WTC11 (cell line): ENCODE measurements around the gene TOB2. TPM values are rescaled to one million over a fixed set of nuclear protein-coding genes. Genes with fewer than 3 reads are reported as not detected.

ENCODE experiments used
- ATAC-seq: fragments of 200-7000 bp; cut with Tn5 transposase; 2 replicates; pipeline ENCODE4 v1.10.0; 2021; ENCODE audit warnings: mild to moderate bottlenecking, moderate library complexity
- CTCF ChIA-PET: fragments of 300-600 bp; sonication (Branson Sonifier 250); formaldehyde crosslinking; loops from one replicate; lab custom pipeline; 2021; ENCODE audit warnings: antibody characterized with exemption; lab: Charles Lee
- POLR2A ChIA-PET: fragments of 350-600 bp; sonication (Branson Sonifier 250); formaldehyde crosslinking; loops from one replicate; lab custom pipeline; 2021; ENCODE audit warnings: antibody characterized with exemption; lab: Charles Lee
- DNase-seq: peaks from one replicate; pipeline ENCODE4 v3.0.0; 2021; ENCODE audit warnings: low spot score
- H3K27ac Mint-ChIP-seq: 2 replicates; pipeline ENCODE4 v1.8.0; 2021; ENCODE audit warnings: mixed read lengths
- H3K27me3 Mint-ChIP-seq: 2 replicates; pipeline ENCODE4 v1.8.0; 2021; ENCODE audit warnings: low read depth, mild to moderate bottlenecking, moderate library complexity, mixed read lengths
- H3K36me3 Mint-ChIP-seq: 2 replicates; pipeline ENCODE4 v1.8.0; 2021; ENCODE audit warnings: mixed read lengths
- H3K4me1 Mint-ChIP-seq: 2 replicates; pipeline ENCODE4 v1.8.0; 2022; ENCODE audit warnings: mixed read lengths
- H3K4me3 Mint-ChIP-seq: 2 replicates; pipeline ENCODE4 v1.8.0; 2021; ENCODE audit warnings: mild to moderate bottlenecking, moderate library complexity, mixed read lengths
- H3K9me3 Mint-ChIP-seq: 2 replicates; pipeline ENCODE4 v1.8.0; 2021; ENCODE audit warnings: mixed read lengths
- FOXK1 ChIP-seq: sonication (generic); formaldehyde crosslinking; IDR thresholded peaks from 2 replicates; pipeline ENCODE4 v1.8.0; 2022; ENCODE audit warnings: mild to moderate bottlenecking, moderate library complexity, missing genetic modification reagents
- JUN ChIP-seq: sonication (generic); formaldehyde crosslinking; IDR thresholded peaks from 2 replicates; pipeline ENCODE4 v1.8.0; 2023; ENCODE audit warnings: mild to moderate bottlenecking, missing genetic modification reagents
- SMAD4 ChIP-seq: sonication (generic); formaldehyde crosslinking; IDR thresholded peaks from 2 replicates; pipeline ENCODE4 v1.8.0; 2022; ENCODE audit warnings: mild to moderate bottlenecking, missing genetic modification reagents
- SP1 ChIP-seq: sonication (generic); formaldehyde crosslinking; conservative IDR thresholded peaks from 2 replicates; pipeline ENCODE4 v1.8.1; 2022; ENCODE audit warnings: missing genetic modification reagents
- STAT6 ChIP-seq: sonication (generic); formaldehyde crosslinking; conservative IDR thresholded peaks from 2 replicates; pipeline ENCODE4 v1.8.1; 2023; ENCODE audit warnings: mild to moderate bottlenecking, low read depth, missing genetic modification reagents, moderate library complexity
- ZBTB43 ChIP-seq: sonication (generic); formaldehyde crosslinking; IDR thresholded peaks from 2 replicates; pipeline ENCODE4 v1.8.1; 2023; ENCODE audit warnings: mild to moderate bottlenecking, missing genetic modification reagents
- total RNA-seq: library from RNA; stranded (reverse); gene quantifications from 3 replicates; pipeline ENCODE4 v1.2.3, GENCODE V29; 2021

TOB2 gene
- total RNA-seq, 1 experiment from 2014 or later: 46.6 TPM

GRCh38 chr22:41394012-41394356, 52.6 kb downstream of the TOB2 start:
- DNase-seq: no peak
- Mint-ChIP-seq H3K9me3 (no peaks in the 10 kb centered on the region), H3K36me3 (peaks cover 10% of the 10 kb centered on the region), H3K27me3 (no peaks in the 10 kb centered on the region), H3K4me3 (no peak overlapping the region), H3K27ac (no peak overlapping the region), H3K4me1 (no peaks in the 10 kb centered on the region)
- ATAC-seq: no peak
- ChIA-PET CTCF (interaction anchor here (1.0 to 4.6 kb wide), 4 partner anchors 10 to 957 kb away, joined by 3 to 25 read pairs (median 4); no protein-coding TSS in a partner anchor), POLR2A (no interaction called here)
- TF ChIP-seq STAT6 (CRISPR knock-in tag) (no peak), JUN (no peak), SMAD4 (CRISPR knock-in tag) (no peak), FOXK1 (CRISPR knock-in tag) (no peak)

GRCh38 chr22:41387341-41387740, 59.3 kb downstream of the TOB2 start:
- ChIA-PET POLR2A (no interaction called here), CTCF (no interaction called here)
- DNase-seq (no peak), ATAC-seq (no peak)
- Mint-ChIP-seq H3K27ac (no peak overlapping the region; the same call in 1 of the 2 replicates), H3K36me3 (peaks cover 6% of the 10 kb centered on the region), H3K27me3 (no peaks in the 10 kb centered on the region; the same call in 1 of the 2 replicates), H3K4me1 (peaks cover 14% of the 10 kb centered on the region), H3K9me3 (no peaks in the 10 kb centered on the region), H3K4me3 (no peak overlapping the region)
- TF ChIP-seq SP1 (CRISPR knock-in tag): no peak
- TF ChIP-seq STAT6 (CRISPR knock-in tag): no peak

- DNase-seq (no peak), ATAC-seq (no peak)
- no peak for TF ChIP-seq ZBTB43 (CRISPR knock-in tag)
- POLR2A ChIA-PET: interaction anchor here (0.6 kb wide), 1 partner anchor 10 kb away, joined by 4 read pairs; no protein-coding TSS in a partner anchor
- no peaks in the 10 kb centered on the region; the same call in none of the 2 replicates for H3K27me3 Mint-ChIP-seq
- peaks cover 21% of the 10 kb centered on the region for H3K4me1 Mint-ChIP-seq
- H3K27ac Mint-ChIP-seq: no peak overlapping the region
- H3K9me3 Mint-ChIP-seq: no peaks in the 10 kb centered on the region
- H3K36me3 Mint-ChIP-seq: no peaks in the 10 kb centered on the region
- CTCF ChIA-PET: interaction anchor here (3.3 kb wide), 1 partner anchor 133 kb away, joined by 19 read pairs; no protein-coding TSS in a partner anchor
- H3K4me3 Mint-ChIP-seq: peak overlapping the region; percentile 18
Observed at GRCh38 chr22:41384128-41384527, 62.5 kb downstream of the TOB2 start.

Other genes with a start within 250 kb of the TOB2 start
- 25.2 to 28.0 TPM (median 25.6 TPM) in 3 replicates for gene L3MBTL2, start 241.5 kb downstream of the TOB2 start, total RNA-seq
- gene CHADL, start 205.9 kb downstream of the TOB2 start, total RNA-seq: 1.2 to 1.7 TPM (median 1.5 TPM) in 3 replicates
- gene RANGAP1, start 160.6 kb downstream of the TOB2 start, total RNA-seq: 144 to 160 TPM (median 151 TPM) in 3 replicates
- gene ZC3H7B, start 145.3 kb downstream of the TOB2 start, total RNA-seq: 61.6 to 64.7 TPM (median 64.7 TPM) in 3 replicates
- gene TEF, start 64.9 kb downstream of the TOB2 start, total RNA-seq: 9.8 to 12.0 TPM (median 10.2 TPM) in 3 replicates
- 93.1 to 99.6 TPM (median 97.9 TPM) in 3 replicates for gene PHF5A, start 21.9 kb upstream of the TOB2 start, total RNA-seq
- 98.3 to 104 TPM (median 99.3 TPM) in 3 replicates for gene ACO2, start 22.3 kb upstream of the TOB2 start, total RNA-seq
- 28.8 to 30.8 TPM (median 29.8 TPM) in 3 replicates for gene POLR3H, start 97.7 kb upstream of the TOB2 start, total RNA-seq
- 1.1 to 1.9 TPM (median 1.7 TPM) in 3 replicates for gene CSDC2, start 114.2 kb upstream of the TOB2 start, total RNA-seq
- gene PMM1, start 143.0 kb upstream of the TOB2 start, total RNA-seq: 14.8 to 15.7 TPM (median 15.0 TPM) in 3 replicates
- gene DESI1, start 174.2 kb upstream of the TOB2 start, total RNA-seq: 30.3 to 32.2 TPM (median 30.4 TPM) in 3 replicates
- gene XRCC6, start 174.5 kb upstream of the TOB2 start, total RNA-seq: 410 to 474 TPM (median 420 TPM) in 3 replicates
- gene SNU13, start 242.1 kb upstream of the TOB2 start, total RNA-seq: 188 to 207 TPM (median 188 TPM) in 3 replicates